Activated CD4-positive, alpha-beta T cell treated with anti-CD3 and anti-CD28 coated beads, Interleukin-2, amount 50 U/mL, for 48 hours (primary cell): ENCODE results near the gene CHD9.
"Not testable (repeated sequence)": the region's sequence is repeated elsewhere in the genome, so short reads cannot be mapped to it uniquely, and the experiment has no call there.

ENCODE experiments used
- DNase-seq, 2 experiments: peaks; one replicate each; pipeline ENCODE4 v3.0.0-alpha.2; 2020

CHD9 gene

GRCh38 chr16:53142823-53143568 lies 88.2 kb downstream of the CHD9 start:
- DNase-seq: no peak

DNA sequence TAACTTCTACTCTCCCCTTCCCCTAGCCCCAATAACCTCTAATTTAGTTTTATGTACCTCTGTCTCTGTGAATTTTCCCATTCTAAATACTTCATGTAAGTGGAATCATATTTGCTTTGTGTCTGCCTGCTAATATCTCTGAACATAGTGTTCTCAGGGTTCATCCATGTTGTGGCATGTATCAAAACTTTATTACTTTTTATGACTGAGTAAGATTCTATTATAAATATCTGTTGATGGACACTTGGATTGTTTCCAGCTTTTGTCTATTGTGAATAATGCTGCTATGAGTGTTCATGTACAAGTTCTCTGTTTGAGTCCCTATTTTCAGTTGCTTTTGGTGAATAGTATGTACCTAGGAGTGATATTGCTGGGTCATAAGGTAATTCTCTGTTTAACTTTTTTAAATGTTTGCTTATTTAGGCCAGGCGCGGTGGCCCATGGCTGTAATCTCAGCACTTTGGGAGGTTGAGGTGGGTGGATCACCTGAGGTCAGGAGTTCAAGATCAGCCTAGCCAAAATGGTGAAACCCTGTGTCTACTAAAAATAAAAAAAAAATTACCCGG lies 92.8 kb downstream of the CHD9 start:
- DNase-seq: no peak

DNA sequence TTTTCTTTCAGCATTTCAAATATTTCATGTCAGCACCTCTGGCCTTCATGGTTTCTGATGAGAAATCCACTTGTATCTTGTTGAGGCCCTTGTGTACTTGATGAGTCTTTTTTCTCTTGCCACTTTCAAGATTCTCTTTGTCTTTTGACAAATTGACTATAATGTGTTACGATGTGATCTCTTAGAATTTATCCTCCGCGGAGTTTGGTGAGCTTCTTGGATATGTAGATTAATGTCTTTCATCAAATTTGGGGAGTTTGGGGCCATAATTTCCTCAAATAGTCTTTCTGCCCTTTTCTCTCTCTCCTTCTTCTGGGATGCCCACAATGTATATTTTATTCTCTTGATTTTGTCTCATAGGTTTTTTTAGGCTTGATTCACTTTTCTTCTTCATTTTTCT lies 96.0 kb downstream of the CHD9 start:
- DNase-seq: no peak

GRCh38 chr16:53152329-53152728 lies 97.5 kb downstream of the CHD9 start:
- no peak for DNase-seq

DNA sequence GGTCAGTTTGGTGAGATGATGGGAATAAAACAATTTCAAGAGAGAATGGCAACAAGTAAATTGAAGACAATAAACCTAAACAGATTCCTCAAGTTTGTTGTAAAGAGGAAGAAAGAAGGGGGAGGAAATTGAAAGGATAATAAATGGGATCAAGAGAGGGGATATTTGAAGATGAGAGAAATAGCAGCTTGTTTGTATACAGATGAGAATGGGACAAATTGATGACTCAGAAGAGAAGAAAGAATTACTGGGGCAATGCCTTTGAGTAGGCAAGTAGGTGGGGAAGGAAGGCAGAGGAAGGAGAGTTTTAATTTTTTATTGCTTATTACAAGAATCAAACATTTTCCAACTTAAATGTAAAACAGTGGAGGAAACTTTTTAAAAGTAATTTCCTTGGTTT lies 98.3 kb downstream of the CHD9 start:
- DNase-seq: no peak

DNA sequence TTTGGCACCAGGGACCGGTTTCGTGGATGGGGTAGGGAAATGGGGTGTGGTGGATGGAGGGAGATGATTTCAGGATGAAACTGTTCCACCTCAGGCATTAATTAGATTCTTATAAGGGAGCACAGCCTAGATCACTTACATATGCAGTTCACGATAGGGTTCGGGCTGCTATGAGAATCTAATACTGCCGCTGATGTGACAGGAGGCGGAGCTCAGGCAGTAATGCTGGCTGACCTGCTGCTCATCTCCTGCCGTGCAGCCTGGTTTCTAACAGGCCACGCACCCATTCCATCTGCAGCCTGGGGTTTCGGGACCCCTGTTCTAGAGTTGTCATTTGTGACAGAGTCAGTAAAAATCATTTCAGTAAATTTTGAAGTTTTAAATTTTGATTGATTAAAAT lies 99.7 kb downstream of the CHD9 start:
- no peak for DNase-seq

DNA sequence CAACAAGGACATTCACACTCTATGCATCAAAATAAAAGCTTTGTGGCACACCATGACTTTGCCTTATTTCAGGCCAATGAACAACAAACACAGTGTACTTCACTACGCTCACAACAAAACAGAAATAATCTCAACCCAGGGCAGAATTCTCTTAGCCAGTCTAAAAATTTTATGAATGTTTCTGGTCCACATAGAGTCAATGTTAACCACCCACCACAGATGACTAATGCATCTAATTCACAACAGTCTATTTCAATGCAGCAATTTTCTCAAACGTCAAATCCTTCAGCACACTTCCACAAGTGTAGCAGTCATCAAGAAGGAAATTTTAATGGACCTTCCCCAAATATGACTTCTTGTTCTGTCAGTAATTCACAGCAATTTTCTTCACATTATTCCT lies 101.7 kb downstream of the CHD9 start:
- DNase-seq: no peak

- no peak for DNase-seq
These were observed 105.1 kb downstream of the CHD9 start for GRCh38 chr16:53159781-53160436.

GRCh38 chr16:53166099-53166498 lies 111.3 kb downstream of the CHD9 start:
- DNase-seq: no peak

GRCh38 chr16:53168744-53169143 lies 114.0 kb downstream of the CHD9 start:
- no peak for DNase-seq

GRCh38 chr16:53172517-53172916 lies 117.7 kb downstream of the CHD9 start:
- DNase-seq: no peak

- DNase-seq: no peak
These were observed 120.3 kb downstream of the CHD9 start for GRCh38 chr16:53175118-53175517.

DNA sequence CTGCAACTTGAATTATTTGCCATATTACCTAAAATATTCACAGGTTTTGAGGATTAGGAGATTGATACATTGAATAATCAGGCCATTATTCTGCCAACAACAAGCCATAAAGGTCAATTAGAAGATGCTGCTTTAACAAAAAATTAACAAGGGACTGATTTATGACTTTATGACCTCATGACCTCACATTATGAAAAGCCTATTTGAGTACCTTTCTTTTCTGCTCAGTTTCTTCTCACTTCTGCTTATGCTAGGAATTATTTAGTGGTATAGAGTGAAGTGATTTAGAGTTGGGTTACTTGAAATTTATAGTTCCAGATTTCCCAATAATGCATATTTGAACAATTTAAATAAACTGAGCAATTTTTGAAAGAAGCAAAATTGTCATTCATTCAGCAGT lies 121.6 kb downstream of the CHD9 start:
- DNase-seq: no peak

- DNase-seq: no peak
These were observed 128.7 kb downstream of the CHD9 start for GRCh38 chr16:53183442-53183841.

GRCh38 chr16:53185741-53186140 lies 130.9 kb downstream of the CHD9 start:
- not testable (repeated sequence) for DNase-seq

DNA sequence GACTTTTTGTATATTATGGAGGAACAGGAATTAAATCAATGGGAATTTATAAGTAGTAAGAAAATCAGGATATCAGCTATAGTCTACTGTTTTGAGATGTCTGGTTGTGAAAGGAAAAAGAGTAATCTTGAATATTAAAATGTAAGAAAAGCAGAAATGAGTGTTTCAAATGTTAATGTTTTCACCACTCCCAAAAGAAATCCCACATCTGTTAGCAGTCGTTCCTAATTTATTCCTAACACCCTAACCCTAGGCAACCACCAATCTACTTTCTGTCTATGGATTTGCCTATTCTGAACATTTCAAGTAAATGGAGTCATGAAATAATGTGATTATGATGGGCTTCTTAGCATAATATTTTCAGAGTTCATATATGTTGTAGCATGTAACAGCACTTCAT lies 133.0 kb downstream of the CHD9 start:
- no peak for DNase-seq

DNA sequence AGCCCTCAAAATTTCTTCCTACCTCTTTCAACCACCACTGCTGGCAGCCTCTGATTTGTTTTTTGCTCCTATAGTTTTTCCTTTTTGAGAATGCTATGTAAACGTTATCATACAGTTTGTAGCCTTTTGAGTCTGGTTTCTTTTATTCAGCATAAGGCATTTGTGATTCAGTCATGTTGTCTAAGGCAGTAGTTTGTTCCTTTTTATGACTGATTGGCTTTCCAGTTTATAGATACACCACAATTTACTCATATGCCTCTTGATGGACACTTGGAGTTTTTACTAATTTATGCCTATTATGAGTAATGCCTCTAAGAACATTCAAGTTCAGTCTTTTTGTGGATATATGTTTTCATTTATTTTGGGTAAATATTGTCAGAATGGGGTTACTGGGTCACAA lies 136.6 kb downstream of the CHD9 start:
- DNase-seq: no peak

DNA sequence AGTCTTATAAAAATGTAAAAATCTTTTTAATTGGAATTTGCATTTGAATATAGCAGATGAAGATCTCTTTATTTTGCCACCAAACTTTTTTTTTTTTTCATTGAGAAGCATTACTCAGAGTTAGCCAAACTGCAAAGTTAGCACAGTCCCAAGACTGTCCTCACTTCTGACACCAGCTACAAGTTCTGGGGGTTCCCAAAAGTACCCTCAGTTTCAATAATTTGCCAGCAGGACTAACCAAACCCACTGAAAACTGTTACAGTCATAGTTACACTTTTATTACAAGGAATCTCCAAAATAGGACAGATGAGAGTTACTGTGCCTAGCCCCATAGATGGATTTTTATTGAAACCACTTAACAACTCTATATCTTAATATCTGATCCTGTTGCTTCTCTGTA lies 144.1 kb downstream of the CHD9 start:
- no peak for DNase-seq

- DNase-seq: no peak
These were observed 147.1 kb downstream of the CHD9 start for GRCh38 chr16:53201900-53202299.

DNA sequence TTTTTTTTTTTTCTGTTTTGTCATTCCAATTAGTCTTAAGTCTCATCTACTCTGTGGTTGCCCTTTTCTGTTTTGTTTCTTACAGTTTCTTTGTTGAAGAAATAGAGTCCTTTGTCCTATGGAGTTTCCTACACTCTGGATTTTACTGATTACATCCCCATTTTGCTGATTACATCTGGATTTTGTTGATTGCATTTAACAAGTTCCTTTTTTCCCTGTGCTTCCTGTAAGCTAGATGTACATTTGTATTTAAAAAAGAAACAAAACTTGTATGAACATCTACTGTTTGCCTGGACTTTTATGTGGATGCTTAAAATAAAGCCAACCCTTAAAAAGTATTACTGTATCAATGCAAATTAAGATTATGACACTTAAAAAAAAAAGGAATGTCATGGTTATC lies 147.6 kb downstream of the CHD9 start:
- no peak for DNase-seq

DNA sequence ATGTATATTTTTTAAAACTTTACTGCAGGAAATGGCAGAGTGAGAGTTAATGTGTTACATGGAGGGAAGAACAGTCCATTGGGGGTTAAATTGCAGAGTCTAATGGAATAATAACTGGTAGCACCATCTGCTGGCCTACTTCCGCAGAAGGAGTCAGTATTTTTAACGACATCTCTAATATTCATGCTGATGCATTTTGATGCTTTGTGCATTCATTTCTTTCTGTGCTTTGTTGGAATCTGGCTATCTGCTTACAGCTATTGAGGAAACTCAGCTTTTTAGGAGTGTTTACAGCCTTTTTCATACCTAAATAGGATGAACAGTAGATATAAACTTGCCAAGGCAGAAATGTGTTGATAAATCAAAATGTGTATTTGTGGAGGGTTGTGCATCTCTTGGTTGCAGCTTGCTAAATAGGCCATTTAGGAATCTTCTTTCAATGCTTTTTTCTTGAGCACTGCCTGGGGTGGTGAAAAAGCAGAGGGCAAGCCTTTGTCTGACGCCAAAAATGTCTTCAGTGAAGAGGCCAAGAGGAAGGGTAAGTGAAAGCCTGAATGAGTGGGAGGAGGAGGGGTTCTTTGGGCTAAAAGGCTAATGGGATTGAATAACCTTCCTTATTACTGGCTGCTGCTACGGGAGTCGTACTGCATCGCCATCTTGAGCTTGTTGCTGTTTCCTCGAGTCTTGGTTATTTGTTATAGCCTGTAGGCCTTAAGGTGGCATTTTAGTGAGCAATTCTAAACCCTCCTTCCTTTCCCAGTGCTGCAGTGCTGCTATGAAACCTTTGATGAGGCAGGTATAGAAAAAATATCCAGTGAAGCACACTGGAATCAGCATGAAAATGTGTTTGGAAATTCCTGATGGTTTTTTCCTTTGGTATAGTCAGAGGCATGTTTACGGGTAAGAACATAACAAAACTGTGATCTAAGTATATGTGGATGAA lies 153.3 kb downstream of the CHD9 start:
- no peak for DNase-seq

DNA sequence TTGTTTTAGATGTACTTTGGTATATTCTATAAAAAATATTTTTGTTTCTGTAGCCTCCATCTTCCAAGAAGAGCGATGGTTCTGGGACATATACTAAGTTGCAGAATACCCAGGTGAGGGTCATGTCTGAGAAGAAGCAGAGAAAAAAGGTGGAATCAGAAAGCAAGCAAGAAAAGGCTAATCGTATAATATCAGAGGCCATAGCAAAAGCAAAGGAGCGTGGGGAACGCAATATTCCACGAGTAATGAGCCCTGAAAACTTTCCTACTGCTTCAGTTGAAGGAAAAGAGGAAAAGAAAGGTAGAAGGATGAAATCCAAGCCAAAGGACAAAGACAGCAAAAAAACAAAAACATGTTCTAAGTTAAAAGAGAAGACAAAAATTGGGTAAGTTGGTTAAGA lies 154.6 kb downstream of the CHD9 start:
- no peak for DNase-seq

- no peak for DNase-seq
These were observed 155.1 kb downstream of the CHD9 start for GRCh38 chr16:53209877-53210276.
